Breast epithelium (tissue), 4 donors: ENCODE results near the gene NEK6. TPM values are rescaled to one million over a fixed set of nuclear protein-coding genes. Genes with fewer than 3 reads are reported as not detected.

Experiments used
- DNase-seq, 2 donors: peaks; one replicate each; pipeline ENCODE4 v3.0.0-alpha.2; 2019; ENCODE audit warnings: low spot score in 2 of 2
- H3K27ac ChIP-seq, 2 donors: fragments of 200-600 bp; sonication (generic) in 1 of 2; one replicate each; pipeline ENCODE4 v1.5.1; 2016 to 2019; ENCODE audit warnings: mild to moderate bottlenecking in 1 of 2
- H3K27me3 ChIP-seq, 2 donors: fragments of 200-600 bp; sonication (generic) in 1 of 2; one replicate each; pipeline versions ENCODE4 v1.5.1 to v1.6.0; 2017 to 2019; ENCODE audit warnings: control low read depth in 1 of 2, mild to moderate bottlenecking in 1 of 2
- H3K36me3 ChIP-seq: fragments of 200-600 bp; one replicate; pipeline ENCODE4 v1.5.1; 2019
- H3K4me1 ChIP-seq, 2 donors: fragments of 200-600 bp; sonication (generic); one replicate each; pipeline ENCODE4 v1.5.1; 2016 to 2019; ENCODE audit warnings: control low read depth in 1 of 2
- H3K4me3 ChIP-seq, 3 donors: fragments of 200-600 bp; sonication (generic); 1 replicate in 2 of 3; 2 replicates in 1 of 3; pipeline ENCODE4 v1.5.1; 2016 to 2019; ENCODE audit warnings: mild to moderate bottlenecking in 3 of 3, moderate library complexity in 2 of 3
- H3K9me3 ChIP-seq, 2 donors: fragments of 200-600 bp; sonication (generic) in 1 of 2; one replicate each; pipeline ENCODE4 v1.5.1; 2016 to 2019; ENCODE audit warnings: control low read depth in 1 of 2
- CTCF ChIP-seq, 3 donors: fragments of 450-650 bp; IDR thresholded peaks; one replicate each; pipeline ENCODE4 v1.5.1; 2016 to 2017; ENCODE audit warnings: antibody characterized with exemption in 3 of 3, mild to moderate bottlenecking in 3 of 3, moderate library complexity in 3 of 3
- POLR2A ChIP-seq: fragments of 450-650 bp; IDR thresholded peaks from one replicate; pipeline ENCODE4 v1.6.1; 2016; ENCODE audit warnings: antibody characterized with exemption, mild to moderate bottlenecking, moderate library complexity
- POLR2AphosphoS5 ChIP-seq, 3 donors: sonication (generic); formaldehyde crosslinking; IDR thresholded peaks; one replicate each; pipeline ENCODE4 v1.6.1; 2017; ENCODE audit warnings: antibody characterized with exemption in 3 of 3
- intact Hi-C: fragments of 100-400 bp; cut with DNase I; formaldehyde crosslinking; loops from one replicate; pipeline ENCODE4 v1.15.1; 2023; ENCODE audit warnings: low total_unique reads
- total RNA-seq, 3 donors: library from RNA; depleted of rRNA; stranded (reverse); fragments of >200 nt; gene quantifications; one replicate each; pipeline ENCODE4 v1.1.0, GENCODE V29; 2016

Gene NEK6
- total RNA-seq, 3 donors from 2014 or later = 17.8 to 31.5 (median 22.2) TPM

GRCh38 chr9:124395826-124396225 lies 138.1 kb downstream of the NEK6 start:
- H3K27ac ChIP-seq = no peak overlapping the region
- intact Hi-C loops = no loop called here
- no peak for DNase-seq
- no peak overlapping the region for H3K4me3 ChIP-seq
- no peaks in the 10 kb centered on the region for H3K27me3 ChIP-seq
- no peaks in the 10 kb centered on the region for H3K36me3 ChIP-seq
- peaks cover 5 to 10% of the 10 kb centered on the region in 2 donors for H3K4me1 ChIP-seq
- TF ChIP-seq CTCF (IDR thresholded peaks at IDR 0.05) = no peak
- no peak for TF ChIP-seq POLR2A
- no peak for TF ChIP-seq POLR2AphosphoS5 (IDR thresholded peaks at IDR 0.05)
- H3K9me3 ChIP-seq = no peaks in the 10 kb centered on the region

- Histone ChIP-seq H3K27ac (peak overlapping the region in 1 of 2 donors; percentile 78), H3K36me3 (no peaks in the 10 kb centered on the region), H3K4me3 (no peak overlapping the region), H3K9me3 (no peaks in the 10 kb centered on the region), H3K4me1 (peaks cover 2 to 10% of the 10 kb centered on the region in 2 donors), H3K27me3 (no peaks in the 10 kb centered on the region)
- DNase-seq = no peak
- TF ChIP-seq POLR2A (no peak), CTCF (IDR thresholded peaks at IDR 0.05) (no peak), POLR2AphosphoS5 (IDR thresholded peaks at IDR 0.05) (no peak)
- intact Hi-C loops = no loop called here
These were observed 140.6 kb downstream of the NEK6 start for GRCh38 chr9:124398191-124398935.

- H3K4me3 ChIP-seq = peak overlapping the region in 1 of 3 donors; percentile 32
- peaks cover 0 to 7% of the 10 kb centered on the region in 2 donors for H3K4me1 ChIP-seq
- no peaks in the 10 kb centered on the region for H3K27me3 ChIP-seq
- intact Hi-C loops = no loop called here
- peak overlapping the region; percentile 66 to 78 for H3K27ac ChIP-seq
- TF ChIP-seq CTCF (IDR thresholded peaks at IDR 0.05) (no peak), POLR2AphosphoS5 (IDR thresholded peaks at IDR 0.05) (no peak), POLR2A (no peak)
- H3K9me3 ChIP-seq = no peaks in the 10 kb centered on the region
- H3K36me3 ChIP-seq = no peaks in the 10 kb centered on the region
- peak in 1 of 2 donors; percentile 34 for DNase-seq
These were observed 141.7 kb downstream of the NEK6 start for GRCh38 chr9:124399323-124399967.

GRCh38 chr9:124399968-124400940 lies 142.5 kb downstream of the NEK6 start:
- intact Hi-C loops = no loop called here
- H3K4me1 ChIP-seq = peaks cover 0 to 7% of the 10 kb centered on the region in 2 donors
- H3K4me3 ChIP-seq = peak overlapping the region in 1 of 3 donors; percentile 32
- no peaks in the 10 kb centered on the region for H3K9me3 ChIP-seq
- H3K36me3 ChIP-seq = no peaks in the 10 kb centered on the region
- peak overlapping the region; percentile 66 to 78 for H3K27ac ChIP-seq
- TF ChIP-seq POLR2A = no peak
- TF ChIP-seq POLR2AphosphoS5 (IDR thresholded peaks at IDR 0.05) = no peak
- TF ChIP-seq CTCF (IDR thresholded peaks at IDR 0.05) = no peak
- H3K27me3 ChIP-seq = no peaks in the 10 kb centered on the region
- no peak for DNase-seq

Other genes starting within 250 kb of the NEK6 start
- not detected for gene LHX2, start 246.2 kb upstream of the NEK6 start, total RNA-seq
- 100 to 1,000 TPM; 157 to 206 (median 162) TPM for gene PSMB7, start 157.5 kb downstream of the NEK6 start, total RNA-seq
- gene ADGRD2, start 192.5 kb downstream of the NEK6 start, total RNA-seq = 1 to 10 TPM in 2 of 3 donors, not detected in 1; 2.6 to 2.9 TPM
- not detected for gene NR5A1, start 249.4 kb downstream of the NEK6 start, total RNA-seq